HG02610 (cell line): ENCODE data around the gene ZNF823.
"Not testable (repeated sequence)": the region's sequence is repeated elsewhere in the genome, so short reads cannot be mapped to it uniquely, and the experiment has no call there.

Source experiments
- ATAC-seq: cut with Tn5 transposase; IDR thresholded peaks from one replicate; pipeline ENCODE4 v1.9.1; 2021; ENCODE audit warnings: mild to moderate bottlenecking, moderate library complexity; ENCODE audit not compliant: unreplicated experiment

ZNF823 gene

GRCh38 chr19:11684987-11685675 lies 53.6 kb downstream of the ZNF823 start:
- ATAC-seq, result no peak

GRCh38 chr19:11680689-11681302 lies 58.0 kb downstream of the ZNF823 start:
- ATAC-seq, result no peak

GRCh38 chr19:11678504-11678903 lies 60.2 kb downstream of the ZNF823 start:
- no peak for ATAC-seq

DNA sequence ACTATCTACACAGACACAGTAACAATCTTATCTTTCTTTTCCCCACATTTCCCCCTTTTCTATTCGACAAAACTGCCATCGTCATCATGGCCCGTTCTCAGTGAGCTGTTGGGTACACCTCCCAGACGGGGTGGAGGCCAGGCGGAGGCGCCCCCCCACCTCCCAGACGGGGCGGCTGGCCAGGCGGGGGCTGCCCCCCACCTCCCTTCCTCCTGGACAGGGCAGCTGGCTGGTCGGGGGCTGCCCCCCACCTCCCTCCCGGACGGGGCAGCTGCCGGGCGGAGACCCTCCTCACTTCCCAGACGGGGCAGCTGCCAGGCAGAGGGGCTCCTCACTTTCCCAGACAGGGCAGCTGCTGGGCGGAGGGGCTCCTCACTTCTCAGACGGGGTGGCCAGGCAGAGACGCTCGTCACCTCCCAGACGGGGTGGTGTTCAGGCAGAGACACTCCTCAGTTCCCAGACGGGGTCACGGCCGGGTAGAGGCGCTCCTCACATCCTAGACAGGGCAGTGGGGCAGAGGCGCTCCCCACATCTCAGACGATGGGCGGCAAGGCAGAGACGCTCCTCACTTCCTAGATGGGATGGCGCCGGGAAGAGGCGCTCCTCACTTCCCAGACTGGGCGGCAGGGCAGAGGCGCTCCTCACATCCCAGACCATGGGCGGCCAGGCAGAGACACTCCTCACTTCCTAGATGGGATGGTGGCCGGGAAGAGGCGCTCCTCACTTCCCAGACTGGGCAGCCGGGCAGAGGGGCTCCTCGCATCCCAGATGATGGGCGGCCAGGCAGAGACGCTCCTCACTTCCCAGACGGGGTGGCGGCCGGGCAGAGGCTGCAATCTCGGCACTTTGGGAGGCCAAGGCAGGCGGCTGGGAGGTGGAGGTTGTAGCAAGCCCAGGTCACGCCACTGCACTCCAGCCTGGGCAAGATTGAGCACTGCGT lies 61.8 kb downstream of the ZNF823 start:
- not testable (repeated sequence) for ATAC-seq

DNA sequence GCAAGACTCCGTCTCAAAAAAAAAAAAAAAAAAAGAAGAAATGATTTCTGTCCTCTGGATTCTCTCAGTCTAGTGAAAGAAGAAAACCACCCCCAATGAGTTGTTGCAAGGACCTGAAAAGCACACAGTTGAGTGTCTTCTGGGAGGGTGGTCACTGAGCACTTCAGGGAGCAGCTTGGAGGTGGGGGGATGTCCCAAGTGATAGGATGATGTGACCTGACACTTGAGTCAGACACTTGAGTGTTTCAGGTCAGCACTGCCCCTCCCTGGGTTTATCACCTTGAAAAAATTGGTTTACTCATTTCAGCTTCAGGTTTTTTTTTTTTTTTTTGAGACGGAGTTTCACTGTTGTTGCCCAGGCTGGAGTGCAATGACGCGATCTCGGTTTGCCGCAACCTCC lies 63.2 kb downstream of the ZNF823 start:
- no peak for ATAC-seq

- ATAC-seq, result no peak
Measured at GRCh38 chr19:11674067-11674492, 64.7 kb downstream of the ZNF823 start.

DNA sequence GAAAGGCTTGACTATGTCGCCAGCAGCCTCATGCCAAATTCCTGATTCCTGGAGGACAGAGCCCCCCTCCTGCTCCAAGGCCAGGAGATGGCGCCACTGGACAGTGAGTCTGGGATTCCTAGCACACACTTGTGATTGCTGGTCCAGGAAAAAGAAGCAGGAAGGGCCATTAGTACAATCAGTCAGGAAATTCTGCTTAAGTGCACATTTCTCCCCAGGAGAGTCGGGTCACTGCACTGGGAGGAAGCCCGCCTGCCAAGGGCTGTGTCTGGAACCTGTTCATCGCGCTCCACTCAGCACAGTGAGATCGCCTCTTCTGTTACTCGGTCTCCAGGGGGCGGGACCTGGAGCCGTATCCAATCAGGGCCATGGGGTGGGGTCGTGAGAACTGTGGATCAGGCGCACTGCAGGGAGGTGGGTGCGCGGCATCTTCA lies 65.1 kb downstream of the ZNF823 start:
- ATAC-seq, result no peak
